Measurements from ENCODE around the gene NUDT17.

DNA sequence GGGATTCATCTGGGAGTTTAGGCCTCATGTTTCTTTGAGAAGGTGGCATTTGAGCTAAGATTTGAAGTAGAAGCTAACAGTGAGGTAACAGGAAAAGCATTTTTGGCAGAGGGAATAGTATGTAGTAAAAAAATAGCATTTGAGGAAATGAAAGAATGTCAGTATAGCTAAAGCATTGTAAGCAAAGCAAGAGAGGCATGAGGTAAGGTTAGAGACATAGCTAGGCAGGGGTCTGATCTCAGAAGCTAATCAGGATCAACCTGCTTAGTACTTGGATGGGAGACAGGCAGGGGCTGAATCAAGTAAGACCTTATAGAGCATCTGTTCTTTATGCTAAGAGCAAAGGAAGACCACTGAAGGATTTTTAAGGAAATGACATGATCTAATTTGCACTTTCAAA is 17.5 kb upstream of the NUDT17 start:
- TF ChIP-seq MAX (IDR thresholded peaks at IDR 0.05; ENCODE audit: low read depth, low read length) (no peak), CTCF (IDR thresholded peaks at IDR 0.05; ENCODE audit: low read depth, low read length) (no peak), POLR2A (IDR thresholded peaks at IDR 0.05; ENCODE audit: extremely low read depth, insufficient read length) (no peak)
